ENCODE data around the gene PPP1R3F. TPM values are rescaled to one million over a fixed set of nuclear protein-coding genes. Genes with fewer than 3 reads are reported as not detected.

The PPP1R3F gene
- total RNA-seq, 1 donor from 2014 or later: 25.3 TPM

DNA sequence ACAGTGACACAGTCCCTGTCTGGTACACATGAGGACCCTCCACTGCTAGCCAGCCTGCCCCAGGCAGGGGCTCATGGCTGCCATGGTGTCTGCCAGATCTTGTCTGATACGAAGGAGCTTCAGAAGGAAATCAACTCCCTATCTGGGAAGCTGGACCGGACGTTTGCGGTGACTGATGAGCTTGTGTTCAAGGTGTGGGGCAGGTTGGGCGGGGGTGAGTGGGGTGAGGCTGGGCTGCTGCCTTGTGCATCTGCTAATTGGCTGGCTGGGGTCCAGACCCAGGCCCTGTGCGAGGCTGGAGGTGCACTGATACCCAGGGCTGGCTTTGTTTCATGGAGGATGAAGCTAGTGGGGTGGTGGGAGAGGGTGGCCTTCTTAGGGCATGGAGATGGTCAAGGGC is 20.5 kb upstream of the PPP1R3F start:
- Histone ChIP-seq H3K9me3 (replicated peaks) (no peaks in the 10 kb centered on the region), H3K27ac (replicated peaks) (no peak overlapping the region), H3K4me3 (no peak overlapping the region), H3K4me1 (no peaks in the 10 kb centered on the region), H3K27me3 (ENCODE audit: low read depth) (no peaks in the 10 kb centered on the region), H3K36me3 (peaks cover 27% of the 10 kb centered on the region)
- intact Hi-C loops (cut with micrococcal nuclease): no loop called here
- no peak for TF ChIP-seq CTCF (IDR thresholded peaks at IDR 0.05; ENCODE audit: borderline replicate concordance)
- DNase-seq: no peak

DNA sequence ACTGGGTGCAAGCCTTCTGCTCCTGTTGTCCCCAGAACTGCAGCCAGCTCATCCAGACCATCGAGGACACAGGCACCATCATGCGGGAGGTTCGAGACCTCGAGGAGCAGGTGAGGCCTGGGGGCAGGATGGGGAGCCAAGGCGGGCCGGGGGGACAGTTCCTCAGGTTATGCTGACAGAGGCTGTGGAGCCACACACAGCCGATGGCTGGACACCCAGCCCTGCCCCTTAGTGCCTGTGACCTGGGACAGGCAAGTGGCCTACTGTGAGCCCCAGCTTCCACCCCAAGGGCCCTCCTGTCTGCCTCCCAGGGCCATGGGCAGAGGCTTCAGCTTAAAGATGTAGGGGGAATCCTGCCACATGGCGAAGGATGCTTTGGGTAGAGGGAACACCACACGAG is 20.0 kb upstream of the PPP1R3F start:
- DNase-seq: no peak
- intact Hi-C loops (cut with micrococcal nuclease): no loop called here
- TF ChIP-seq CTCF (IDR thresholded peaks at IDR 0.05; ENCODE audit: borderline replicate concordance): no peak

DNA sequence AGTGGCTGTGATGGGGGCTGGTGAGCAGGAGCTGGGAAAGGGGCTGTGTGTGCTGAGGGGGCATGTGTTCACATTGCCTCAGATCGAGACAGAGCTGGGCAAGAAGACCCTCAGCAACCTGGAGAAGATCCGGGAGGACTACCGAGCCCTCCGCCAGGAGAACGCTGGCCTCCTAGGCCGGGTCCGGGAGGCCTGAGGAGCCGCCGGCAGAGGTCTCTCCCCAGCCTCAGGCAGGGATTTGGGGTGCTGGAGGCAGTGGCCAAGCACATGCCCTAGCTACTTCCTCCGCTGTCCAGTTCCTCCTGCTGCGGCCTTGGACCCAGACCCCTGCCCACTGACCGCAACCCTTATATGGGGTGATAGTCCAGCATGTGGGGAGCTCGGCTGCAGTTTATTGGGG is 19.5 kb upstream of the PPP1R3F start:
- no peak overlapping the region for H3K4me3 ChIP-seq
- H3K9me3 ChIP-seq (replicated peaks): no peaks in the 10 kb centered on the region
- H3K4me1 ChIP-seq: no peaks in the 10 kb centered on the region
- TF ChIP-seq CTCF (IDR thresholded peaks at IDR 0.05; ENCODE audit: borderline replicate concordance): no peak
- intact Hi-C loops (cut with micrococcal nuclease): no loop called here
- DNase-seq: no peak
- H3K27me3 ChIP-seq (ENCODE audit: low read depth): no peaks in the 10 kb centered on the region
- peaks cover 19% of the 10 kb centered on the region for H3K36me3 ChIP-seq
- H3K27ac ChIP-seq (replicated peaks): no peak overlapping the region

More for the DNA sequence above, 20.0 kb upstream of the PPP1R3F start:
- no peaks in the 10 kb centered on the region for H3K4me1 ChIP-seq
- no peaks in the 10 kb centered on the region for H3K9me3 ChIP-seq (replicated peaks)
- H3K27ac ChIP-seq (replicated peaks): no peak overlapping the region
- H3K4me3 ChIP-seq: no peak overlapping the region
- no peaks in the 10 kb centered on the region for H3K27me3 ChIP-seq (ENCODE audit: low read depth)
- peaks cover 23% of the 10 kb centered on the region for H3K36me3 ChIP-seq

- Histone ChIP-seq H3K27me3 (ENCODE audit: low read depth) (no peaks in the 10 kb centered on the region), H3K36me3 (peaks cover 18% of the 10 kb centered on the region), H3K27ac (replicated peaks) (no peak overlapping the region), H3K4me1 (no peaks in the 10 kb centered on the region), H3K4me3 (no peak overlapping the region), H3K9me3 (replicated peaks) (no peaks in the 10 kb centered on the region)
- DNase-seq: no peak
- TF ChIP-seq CTCF (IDR thresholded peaks at IDR 0.05; ENCODE audit: borderline replicate concordance): no peak
- intact Hi-C loops (cut with micrococcal nuclease): no loop called here
Measured at GRCh38 chrX:49250578-49250977, 19.0 kb upstream of the PPP1R3F start.

DNA sequence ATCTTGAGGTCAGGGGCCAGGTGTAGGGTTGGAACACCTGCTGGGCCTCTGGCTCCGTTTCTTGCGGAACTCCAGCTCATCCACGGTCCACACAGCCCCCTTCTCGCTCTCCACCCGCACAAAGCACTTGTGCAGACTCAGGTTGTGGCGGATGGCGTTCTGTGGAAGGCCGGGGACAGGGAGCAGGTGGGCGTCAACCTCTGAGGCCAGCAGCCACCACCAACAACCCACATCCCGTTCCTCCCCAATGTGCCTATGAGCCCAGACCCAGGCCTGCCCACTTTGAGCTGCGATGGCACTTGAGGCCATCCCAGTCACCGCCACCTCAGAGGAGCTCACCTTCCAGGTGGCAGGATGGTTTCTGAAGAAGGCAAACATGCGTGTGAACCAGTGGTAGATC is 18.3 kb upstream of the PPP1R3F start:
- Histone ChIP-seq H3K9me3 (replicated peaks) (no peaks in the 10 kb centered on the region), H3K36me3 (peaks cover 18% of the 10 kb centered on the region), H3K4me3 (no peak overlapping the region), H3K27me3 (ENCODE audit: low read depth) (no peaks in the 10 kb centered on the region), H3K27ac (replicated peaks) (no peak overlapping the region), H3K4me1 (no peaks in the 10 kb centered on the region)
- intact Hi-C loops (cut with micrococcal nuclease): no loop called here
- DNase-seq: no peak
- no peak for TF ChIP-seq CTCF (IDR thresholded peaks at IDR 0.05; ENCODE audit: borderline replicate concordance)

GRCh38 chrX:49254639-49255038 is 15.0 kb upstream of the PPP1R3F start:
- H3K4me1 ChIP-seq: no peaks in the 10 kb centered on the region
- H3K9me3 ChIP-seq (replicated peaks): no peaks in the 10 kb centered on the region
- H3K4me3 ChIP-seq: no peak overlapping the region
- DNase-seq: no peak
- no peaks in the 10 kb centered on the region for H3K36me3 ChIP-seq
- no peak overlapping the region for H3K27ac ChIP-seq (replicated peaks)
- no peaks in the 10 kb centered on the region for H3K27me3 ChIP-seq (ENCODE audit: low read depth)
- no peak for TF ChIP-seq CTCF (IDR thresholded peaks at IDR 0.05; ENCODE audit: borderline replicate concordance)
- intact Hi-C loops (cut with micrococcal nuclease): no loop called here
